IMR-90 (cell line): ENCODE measurements around the gene FAM89B. TPM values are rescaled to one million over a fixed set of nuclear protein-coding genes. Genes with fewer than 3 reads are reported as not detected.

Source experiments
- ATAC-seq: fragments of 200-7000 bp; cut with Tn5 transposase; 2 replicates; pipeline ENCODE4 v1.9.1; 2020; ENCODE audit warnings: low read depth, mild to moderate bottlenecking, moderate library complexity
- BruUV-seq: library from RNA; stranded (reverse); fragments of 400-500 nt; replicated peaks from 2 replicates; lab custom pipeline; 2021; lab: Mats Ljungman, UMichigan
- CTCF ChIA-PET: fragments of 300-600 bp; formaldehyde crosslinking; extraction: SDS; loops from one replicate; lab custom pipeline; 2021; ENCODE audit warnings: antibody characterized with exemption; lab: Yijun Ruan, JAX
- POLR2A ChIA-PET: fragments of 300-600 bp; sonication (Branson Sonifier 250); formaldehyde crosslinking; loops from one replicate; lab custom pipeline; 2022; ENCODE audit warnings: antibody characterized with exemption; ENCODE audit not compliant: unreplicated experiment; lab: Charles Lee
- DNase-seq: peaks from one replicate; pipeline ENCODE4 v3.0.0; 2013
- H2AFZ ChIP-seq: replicated peaks from 2 replicates; pipeline ENCODE3; 2013; ENCODE audit warnings: low read length, mild to moderate bottlenecking; ENCODE audit not compliant: poor library complexity
- H2AK5ac ChIP-seq: 2 replicates; pipeline ENCODE4 v1.6.1; 2013; ENCODE audit warnings: low read depth, low read length, inconsistent platforms
- H2AK9ac ChIP-seq: replicated peaks from 2 replicates; pipeline ENCODE3; 2013; ENCODE audit warnings: mild to moderate bottlenecking, low read depth, low read length, moderate library complexity; ENCODE audit not compliant: poor library complexity
- H2BK120ac ChIP-seq: 2 replicates; pipeline ENCODE4 v1.6.1; 2013; ENCODE audit warnings: low read depth, low read length, inconsistent platforms
- H2BK15ac ChIP-seq: 3 replicates; pipeline ENCODE4 v1.6.1; 2013; ENCODE audit warnings: low read depth, low read length, inconsistent platforms
- H2BK20ac ChIP-seq: 2 replicates; pipeline ENCODE4 v1.6.1; 2013; ENCODE audit warnings: low read depth, mild to moderate bottlenecking, inconsistent platforms, low read length, moderate library complexity
- H2BK5ac ChIP-seq: 2 replicates; pipeline ENCODE4 v1.6.1; 2013; ENCODE audit warnings: mild to moderate bottlenecking, low read depth, low read length, inconsistent platforms; ENCODE audit not compliant: poor library complexity, severe bottlenecking
- H3K14ac ChIP-seq: replicated peaks from 2 replicates; pipeline ENCODE4 v1.6.1; 2013; ENCODE audit warnings: low read depth, low read length, inconsistent platforms
- H3K18ac ChIP-seq: 2 replicates; pipeline ENCODE4 v1.6.1; 2013; ENCODE audit warnings: low read depth, low read length, control low read depth
- H3K23ac ChIP-seq: 2 replicates; pipeline ENCODE4 v1.6.1; 2013; ENCODE audit warnings: low read depth, low read length, inconsistent platforms
- H3K27ac ChIP-seq: 2 replicates; pipeline ENCODE4 v1.5.1; 2013; ENCODE audit warnings: mild to moderate bottlenecking, control low read depth, low read length; ENCODE audit not compliant: insufficient read depth
- H3K27me3 ChIP-seq: 2 replicates; pipeline ENCODE4 v1.6.1; 2013; ENCODE audit warnings: low read length; ENCODE audit not compliant: control insufficient read depth, insufficient read depth
- H3K36me3 ChIP-seq: 2 replicates; pipeline ENCODE4 v1.6.1; 2013; ENCODE audit warnings: low read length, mixed read lengths; ENCODE audit not compliant: control insufficient read depth, insufficient read depth
- H3K4ac ChIP-seq: 2 replicates; pipeline ENCODE4 v1.6.1; 2013; ENCODE audit warnings: low read depth, low read length, inconsistent platforms
- H3K4me1 ChIP-seq: 2 replicates; pipeline ENCODE4 v1.6.1; 2013; ENCODE audit warnings: low read length, mixed read lengths; ENCODE audit not compliant: control insufficient read depth, insufficient read depth
- H3K4me2 ChIP-seq: 2 replicates; pipeline ENCODE4 v1.6.1; 2013; ENCODE audit warnings: low read depth, mild to moderate bottlenecking, control low read depth, low read length, moderate library complexity
- H3K4me3 ChIP-seq: 2 replicates; pipeline ENCODE4 v1.5.1; 2013; ENCODE audit warnings: low read depth, mild to moderate bottlenecking, control low read depth, low read length, moderate library complexity; ENCODE audit not compliant: insufficient read depth
- H3K56ac ChIP-seq: 2 replicates; pipeline ENCODE4 v1.6.1; 2013; ENCODE audit warnings: low read length, inconsistent platforms; ENCODE audit not compliant: insufficient read depth; ENCODE audit errors: extremely low read depth
- H3K79me1 ChIP-seq, 2 experiments: 2 replicates each; pipeline ENCODE4 v1.6.1; 2013; ENCODE audit warnings: low read length in 2 of 2, inconsistent platforms in 1 of 2, low read depth in 1 of 2
- H3K9ac ChIP-seq: 2 replicates; pipeline ENCODE4 v1.6.1; 2013; ENCODE audit warnings: low read depth, low read length, control low read depth
- H3K9me1 ChIP-seq: 2 replicates; pipeline ENCODE4 v1.6.1; 2013; ENCODE audit warnings: low read length, inconsistent platforms; ENCODE audit not compliant: insufficient read depth
- H3K9me3 ChIP-seq: 2 replicates; pipeline ENCODE4 v1.6.1; 2013; ENCODE audit warnings: low read length; ENCODE audit not compliant: control insufficient read depth, insufficient read depth
- H4K20me1 ChIP-seq: 2 replicates; pipeline ENCODE4 v1.6.1; 2013; ENCODE audit warnings: low read length, inconsistent platforms; ENCODE audit not compliant: insufficient read depth
- H4K5ac ChIP-seq: 2 replicates; pipeline ENCODE4 v1.6.1; 2013; ENCODE audit warnings: mild to moderate bottlenecking, low read depth, low read length, control low read depth
- H4K8ac ChIP-seq, 2 experiments: 2 replicates each; pipeline ENCODE4 v1.6.1; 2013; ENCODE audit warnings: low read depth in 2 of 2, low read length in 2 of 2, control low read depth in 1 of 2, inconsistent platforms in 1 of 2
- H4K91ac ChIP-seq: 2 replicates; pipeline ENCODE4 v1.6.1; 2013; ENCODE audit warnings: low read depth, low read length, inconsistent platforms; ENCODE audit not compliant: insufficient read depth
- BHLHE40 ChIP-seq: fragments of 150-350 bp; IDR thresholded peaks from 2 replicates; pipeline ENCODE4 v1.6.1; 2016; ENCODE audit warnings: mild to moderate bottlenecking, low read depth, low read length
- CEBPB ChIP-seq: IDR thresholded peaks from 2 replicates; pipeline ENCODE4 v1.6.1; 2012; ENCODE audit warnings: low read depth, low read length, improper control_type of control experiment
- CTCF ChIP-seq: conservative IDR thresholded peaks from 2 replicates; pipeline ENCODE4 v1.5.1; 2012; ENCODE audit warnings: mild to moderate bottlenecking, low read depth, low read length, improper control_type of control experiment
- FOS ChIP-seq: fragments of 150-350 bp; IDR thresholded peaks from 2 replicates; pipeline ENCODE4 v1.6.1; 2016; ENCODE audit warnings: low read depth, low read length
- MAFK ChIP-seq: IDR thresholded peaks from 2 replicates; pipeline ENCODE4 v1.6.1; 2012; ENCODE audit warnings: low read depth, low read length, improper control_type of control experiment
- SMC3 ChIP-seq: fragments of 150-350 bp; IDR thresholded peaks from 2 replicates; pipeline ENCODE4 v1.6.1; 2016; ENCODE audit warnings: low read depth, mild to moderate bottlenecking, antibody characterized with exemption, low read length, moderate library complexity
- WGBS, 2 experiments: methylation state at CpG; one replicate each; pipeline versions ENCODE4 v1.1.5 to v1.1.7; 2013; ENCODE audit warnings: missing lambda C conversion rate in 2 of 2; ENCODE audit not compliant: insufficient read length in 1 of 2; ENCODE audit errors: extremely low coverage in 2 of 2; 5-methylcytosine and 5-hydroxymethylcytosine counted together
- dilution Hi-C: fragments of 300-500 bp; cut with HindIII; formaldehyde crosslinking; loops from one replicate; pipeline ENCODE4 v1.14.3; 2018; ENCODE audit warnings: low sequenced_read_pairs; ENCODE audit not compliant: unreplicated experiment
- in situ Hi-C: fragments of 300-500 bp; cut with MboI; formaldehyde crosslinking; loops from 3 replicates; pipeline ENCODE4 v1.14.3; 2019; ENCODE audit warnings: low sequenced_read_pairs, inconsistent platforms, mixed read lengths
- intact Hi-C: fragments of 100-400 bp; cut with micrococcal nuclease; formaldehyde crosslinking; loops from 2 replicates; pipeline ENCODE4 v1.10.0; 2022
- polyA plus RNA-seq, 3 experiments: library from polyadenylated mRNA; depleted of rRNA; stranded (reverse); fragments of >200 nt; gene quantifications; 2 replicates each; pipeline ENCODE4 v1.2.3, GENCODE V29; 2012; ENCODE audit warnings: low replicate concordance in 1 of 3
- total RNA-seq: library from RNA; depleted of rRNA; stranded (reverse); fragments of >200 nt; gene quantifications from 2 replicates; pipeline ENCODE4 v1.2.3, GENCODE V29; 2012

The FAM89B gene
- total and polyA plus RNA-seq, 2 of the 4 experiments (the other 2 are of a cell fraction): 12.0 to 65.5 TPM

DNA sequence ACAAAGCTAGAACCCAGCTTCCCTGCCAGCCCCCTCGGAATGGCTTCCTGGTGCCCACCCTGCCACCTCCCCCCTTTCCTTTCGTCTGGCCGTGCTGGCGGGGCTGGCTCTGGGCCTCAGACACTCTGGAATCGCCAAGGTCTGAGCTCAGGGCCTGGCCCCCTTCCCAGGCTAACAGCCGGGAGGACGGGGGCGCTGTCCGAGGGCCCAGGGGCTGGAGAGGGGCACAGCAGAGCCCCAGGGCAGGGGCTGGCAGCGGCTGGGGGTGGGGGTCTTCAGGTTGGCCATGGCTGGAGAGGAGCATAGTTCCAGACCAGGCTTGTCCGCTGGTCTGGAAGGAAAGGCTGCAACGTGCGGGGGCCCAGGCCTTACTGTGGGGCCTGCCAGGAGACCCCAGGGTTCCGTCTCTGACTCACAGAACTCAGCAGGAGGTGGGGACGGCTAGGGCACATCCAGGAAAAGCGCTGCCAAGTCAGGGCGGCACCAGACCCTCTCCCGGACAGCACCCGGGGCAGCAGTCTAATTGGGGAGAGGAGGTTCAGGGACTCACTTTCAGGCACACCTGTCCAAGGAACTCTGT is 13.3 kb upstream of the FAM89B start:
- WGBS, 2 experiments: 0% methylated on average over 4 of the region's 19 CpGs; no CpG with 5 or more reads in 1 of the 2 experiments
- TF ChIP-seq CEBPB: no peak
- TF ChIP-seq BHLHE40: no peak
- no peak for TF ChIP-seq FOS
- 0 out of 2 replicates have a peak, but pooled peaks have one; percentile 0 for TF ChIP-seq CTCF
- no peak for TF ChIP-seq MAFK
- no peak for TF ChIP-seq SMC3
- peak overlapping the region; percentile 91 to 97 for H4K8ac ChIP-seq
- no peaks in the 10 kb centered on the region for H3K36me3 ChIP-seq
- H4K5ac ChIP-seq: peak overlapping the region; percentile 99
- DNase-seq: peak; percentile 33
- POLR2A ChIA-PET: no interaction called here
- H2BK20ac ChIP-seq: peak overlapping the region; percentile 47
- 0 out of 2 replicates have a peak overlapping the region, but pooled peaks have one; percentile 63 for H3K56ac ChIP-seq
- H3K9ac ChIP-seq: peak overlapping the region; percentile 57
- peak overlapping the region; percentile 49; the same call in 1 of the 2 replicates for H3K23ac ChIP-seq
- H3K79me1 ChIP-seq: peaks cover 16 to 38% of the 10 kb centered on the region in 2 experiments; a peak in 3 of 4 replicates
- H3K14ac ChIP-seq: peak overlapping the region; percentile 91
- peak overlapping the region; percentile 75; the same call in 2 of the 3 replicates for H2BK15ac ChIP-seq
- 0 out of 2 replicates have a peak, but pooled peaks have one; percentile 0 for ATAC-seq
- peak overlapping the region; percentile 87 for H3K18ac ChIP-seq
- in situ Hi-C loops (no loop called here), dilution Hi-C loops (no loop called here), intact Hi-C loops (no loop called here)
- no peak overlapping the region for H3K4me3 ChIP-seq
- H2AFZ ChIP-seq: peak overlapping the region; percentile 85
- peak overlapping the region; percentile 58 for H3K4me2 ChIP-seq
- H4K20me1 ChIP-seq: peaks cover 12% of the 10 kb centered on the region; the same call in 1 of the 2 replicates
- BruUV-seq: no TSS peak
- H4K91ac ChIP-seq: peak overlapping the region; percentile 93
- peaks cover 25% of the 10 kb centered on the region for H3K9me1 ChIP-seq
- no peaks in the 10 kb centered on the region for H3K27me3 ChIP-seq
- H2AK5ac ChIP-seq: peak overlapping the region; percentile 92
- peak overlapping the region; percentile 96 for H3K4ac ChIP-seq
- H3K27ac ChIP-seq: peak overlapping the region; percentile 87
- peak overlapping the region; percentile 75 for H2BK120ac ChIP-seq
- CTCF ChIA-PET: interaction anchor here (1.3 kb wide), 1 partner anchor 14 kb away, joined by 4 read pairs; the partner anchor contains the start of gene FAM89B
- no peaks in the 10 kb centered on the region for H3K9me3 ChIP-seq
- H2AK9ac ChIP-seq: peak overlapping the region; percentile 99
- peak overlapping the region; percentile 71 for H2BK5ac ChIP-seq
- H3K4me1 ChIP-seq: peaks cover 43% of the 10 kb centered on the region
